HG02943 (cell line): Measurements from ENCODE around the gene SHCBP1L.
"Not testable (repeated sequence)": the region's sequence is repeated elsewhere in the genome, so short reads cannot be mapped to it uniquely, and the experiment has no call there.

Source experiments
- ATAC-seq: cut with Tn5 transposase; IDR thresholded peaks from one replicate; pipeline ENCODE4 v1.9.1; 2021; ENCODE audit warnings: mild to moderate bottlenecking, low read depth, moderate library complexity; ENCODE audit not compliant: unreplicated experiment

The SHCBP1L gene

DNA sequence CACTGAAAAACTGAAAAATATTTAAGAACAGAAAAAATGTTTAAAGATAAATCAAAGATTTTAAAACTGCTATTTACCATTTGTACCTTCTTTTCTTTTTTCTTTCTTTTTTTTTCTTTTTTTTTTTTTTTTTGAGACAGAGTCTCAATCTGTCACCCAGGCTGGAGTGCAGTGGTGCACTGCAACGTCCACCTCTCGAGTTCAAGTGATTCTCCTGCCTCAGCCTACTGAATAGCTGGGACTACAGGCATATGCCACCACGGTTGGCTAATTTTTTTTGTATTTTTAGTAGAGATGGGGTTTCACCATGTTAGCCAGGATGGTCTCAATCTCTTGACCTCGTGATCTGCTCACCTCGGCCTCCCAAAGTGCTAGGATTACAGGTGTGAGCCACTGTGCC lies 51.0 kb downstream of the SHCBP1L start:
- not testable (repeated sequence) for ATAC-seq

DNA sequence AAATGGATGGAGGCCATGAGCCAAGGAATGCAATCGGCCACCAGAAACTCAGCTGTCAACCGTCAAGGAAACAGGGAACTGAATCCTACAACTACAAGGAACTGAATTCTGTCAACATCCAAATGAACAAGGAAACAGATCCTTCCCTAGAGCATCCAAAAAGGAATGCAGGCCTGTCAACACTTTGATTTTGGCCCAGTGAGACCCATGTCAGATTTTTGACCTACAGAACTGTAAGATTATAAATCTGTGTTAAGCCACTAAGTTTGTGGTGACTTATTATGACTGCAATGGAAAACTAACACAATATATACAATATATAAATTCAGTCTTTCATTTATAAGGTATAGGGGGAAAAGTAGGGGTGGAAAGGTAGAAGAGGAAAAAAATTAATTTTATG lies 55.3 kb downstream of the SHCBP1L start:
- no peak for ATAC-seq

DNA sequence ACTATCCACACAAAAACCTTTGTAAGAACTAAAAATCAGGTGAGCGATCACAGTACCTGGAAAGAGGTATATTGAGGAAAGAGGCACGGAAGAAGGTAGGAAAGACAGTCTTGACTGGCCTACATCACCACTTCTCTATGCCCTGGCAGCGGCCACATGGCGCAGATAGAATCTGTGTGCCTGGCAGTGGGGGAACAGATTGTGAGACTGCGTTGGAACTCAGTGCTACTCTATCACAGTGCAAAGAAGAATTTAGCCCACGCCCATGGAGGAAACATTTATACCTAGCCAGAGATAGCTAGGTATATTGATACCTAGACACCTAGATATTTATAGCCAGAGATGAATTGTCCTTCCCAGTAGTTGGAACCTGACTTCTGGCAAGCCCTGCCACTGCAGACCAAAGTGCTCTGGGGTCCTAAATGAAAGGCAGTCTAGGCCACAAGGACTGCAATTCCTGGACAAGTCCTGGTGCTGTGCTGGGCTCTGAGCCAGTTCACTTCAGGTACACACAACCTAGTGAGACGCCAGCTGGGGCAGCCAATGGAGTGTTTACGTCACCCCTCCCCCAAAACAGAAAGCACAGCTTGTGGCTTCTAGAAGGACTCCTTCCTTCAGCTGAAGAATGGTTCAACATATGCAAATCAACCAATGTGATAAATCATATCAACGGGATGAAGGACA lies 61.9 kb downstream of the SHCBP1L start:
- ATAC-seq: no peak

DNA sequence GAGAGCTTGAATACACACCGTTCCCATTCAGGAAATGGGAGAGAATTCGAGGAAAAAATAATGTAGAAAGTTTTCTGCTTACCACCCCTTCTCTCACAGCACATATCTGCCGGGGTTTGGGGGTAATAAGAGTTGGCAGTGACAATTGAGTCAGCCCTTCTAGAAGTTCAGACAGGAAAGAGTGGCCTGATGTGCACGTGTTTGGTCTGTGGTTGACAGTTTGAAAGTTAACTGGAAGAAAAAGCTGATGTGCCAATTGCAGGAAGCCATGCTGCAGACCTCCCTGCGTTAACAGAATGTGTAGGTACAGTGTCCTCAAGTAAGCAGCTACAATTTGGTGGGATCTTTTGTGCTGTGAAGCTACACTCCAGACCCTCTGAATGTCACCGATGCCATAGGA lies 63.0 kb downstream of the SHCBP1L start:
- no peak for ATAC-seq

DNA sequence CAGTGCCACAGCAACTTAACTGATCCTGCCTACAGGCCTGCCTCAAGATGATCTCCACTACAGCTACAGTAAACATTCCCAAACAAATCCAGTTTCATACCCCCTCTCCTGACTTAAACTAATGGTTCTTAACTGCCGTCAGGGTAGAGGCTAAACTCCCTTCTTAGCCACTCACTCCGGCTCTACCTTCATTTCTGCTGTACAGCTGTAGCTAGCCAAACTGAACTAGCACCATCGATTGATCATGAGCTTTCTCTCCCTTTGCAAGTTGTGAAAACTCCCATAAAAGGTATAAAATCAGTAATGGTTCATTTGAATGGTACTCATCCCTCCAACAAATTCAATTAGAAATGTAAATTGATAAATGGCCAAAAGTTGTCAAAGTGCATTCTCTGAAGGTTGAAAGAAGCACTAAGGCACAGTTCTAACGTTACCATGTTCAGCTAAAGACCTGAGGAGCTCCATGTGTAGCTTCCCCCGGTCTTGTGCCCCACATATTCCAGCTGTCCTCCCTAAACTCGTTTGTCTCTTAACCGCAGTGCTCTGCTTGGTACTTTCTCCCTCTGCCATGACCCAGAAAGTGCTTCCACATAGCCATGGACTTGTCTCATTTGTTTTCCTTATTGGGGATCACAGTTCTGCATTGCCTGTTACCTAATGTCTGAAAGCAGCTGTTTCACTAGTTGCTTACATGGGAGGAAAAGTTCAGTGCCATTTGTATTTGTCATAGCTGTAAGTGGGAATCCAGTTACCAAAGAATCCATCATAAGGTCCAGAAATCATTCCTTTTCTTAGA lies 64.0 kb downstream of the SHCBP1L start:
- no peak for ATAC-seq

DNA sequence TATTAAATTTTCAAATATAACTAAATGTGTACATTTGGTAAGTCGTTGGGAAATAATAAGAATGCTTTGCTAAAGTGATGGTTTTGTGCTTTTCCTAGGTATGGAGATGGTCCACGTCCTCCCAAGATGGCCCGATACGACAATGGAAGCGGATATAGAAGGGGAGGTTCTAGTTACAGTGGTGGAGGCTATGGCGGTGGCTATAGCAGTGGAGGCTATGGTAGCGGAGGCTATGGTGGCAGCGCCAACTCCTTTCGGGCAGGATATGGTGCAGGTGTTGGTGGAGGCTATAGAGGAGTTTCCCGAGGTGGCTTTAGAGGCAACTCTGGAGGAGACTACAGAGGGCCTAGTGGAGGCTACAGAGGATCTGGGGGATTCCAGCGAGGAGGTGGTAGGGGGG lies 66.0 kb downstream of the SHCBP1L start:
- ATAC-seq: no peak

DNA sequence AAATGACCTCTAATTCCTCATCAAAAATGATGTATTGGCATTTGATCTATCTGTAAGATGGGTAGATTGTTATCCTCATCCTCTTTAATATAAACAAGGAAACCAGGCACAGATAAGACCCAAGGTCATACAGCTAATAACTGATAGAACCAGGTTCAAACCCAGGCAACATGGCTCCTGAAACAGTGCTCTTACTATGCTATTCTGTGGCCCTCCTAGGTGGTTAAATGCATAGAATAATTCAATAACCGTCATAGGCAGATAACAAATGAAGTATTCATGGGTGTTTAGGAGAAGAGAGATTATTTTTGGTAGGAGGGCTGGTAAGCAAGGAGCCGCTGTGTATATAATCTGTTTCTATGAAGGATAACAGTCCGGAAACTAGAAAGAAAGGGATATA lies 67.4 kb downstream of the SHCBP1L start:
- ATAC-seq: no peak

DNA sequence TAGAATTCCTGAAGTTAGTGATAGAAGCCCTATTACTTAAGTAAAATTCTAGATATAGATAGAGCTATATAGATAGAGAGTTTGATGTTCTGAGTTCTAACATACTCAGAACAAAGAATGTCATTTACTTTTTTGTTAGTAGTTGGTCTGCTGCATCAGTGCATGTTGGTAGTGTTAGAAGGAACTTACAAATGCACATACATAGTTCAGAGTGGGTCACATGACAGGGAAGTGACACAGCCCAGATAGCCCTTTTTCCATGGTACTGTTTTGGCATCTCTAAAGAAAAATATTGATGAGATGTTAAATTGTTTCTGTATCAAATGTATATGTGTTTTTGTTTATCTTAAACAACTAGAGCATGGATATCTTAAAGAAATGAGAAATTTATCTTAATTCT lies 68.1 kb downstream of the SHCBP1L start:
- no peak for ATAC-seq

DNA sequence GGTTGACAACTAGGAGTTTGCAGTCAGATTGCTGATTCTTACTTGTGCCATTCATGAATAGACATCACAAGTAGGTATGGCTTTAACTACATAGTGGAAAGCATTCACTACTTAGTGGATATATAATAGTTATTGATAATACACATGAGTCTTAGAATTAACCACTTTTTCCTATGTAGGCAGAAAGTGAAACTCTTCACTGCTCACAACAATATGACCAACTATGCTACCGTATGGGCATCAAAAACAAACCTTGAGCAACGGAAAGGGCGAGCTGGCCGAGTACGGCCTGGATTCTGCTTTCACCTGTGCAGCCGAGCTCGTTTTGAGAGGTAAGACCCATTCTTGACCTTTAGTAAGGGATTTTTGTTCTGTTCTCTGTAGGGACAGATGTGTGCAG lies 75.1 kb downstream of the SHCBP1L start:
- no peak for ATAC-seq

DNA sequence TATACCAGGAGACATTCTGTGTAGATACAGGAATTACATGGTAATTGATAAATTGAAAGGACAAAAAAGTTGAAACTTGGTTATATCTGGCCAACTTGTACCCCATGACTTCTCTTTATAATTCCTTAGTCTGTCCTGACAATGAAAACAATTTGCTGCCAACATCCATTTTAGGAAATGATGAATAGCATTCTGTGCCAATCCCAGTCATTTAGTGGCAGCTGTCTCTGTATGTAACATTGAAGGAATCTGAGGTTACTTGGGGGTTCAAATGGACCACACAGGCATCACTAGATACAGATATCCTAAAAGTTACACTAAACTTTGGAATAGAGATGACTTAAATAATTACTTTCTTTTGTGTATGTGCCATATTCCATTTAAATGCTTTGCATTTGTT lies 75.6 kb downstream of the SHCBP1L start:
- ATAC-seq: no peak

DNA sequence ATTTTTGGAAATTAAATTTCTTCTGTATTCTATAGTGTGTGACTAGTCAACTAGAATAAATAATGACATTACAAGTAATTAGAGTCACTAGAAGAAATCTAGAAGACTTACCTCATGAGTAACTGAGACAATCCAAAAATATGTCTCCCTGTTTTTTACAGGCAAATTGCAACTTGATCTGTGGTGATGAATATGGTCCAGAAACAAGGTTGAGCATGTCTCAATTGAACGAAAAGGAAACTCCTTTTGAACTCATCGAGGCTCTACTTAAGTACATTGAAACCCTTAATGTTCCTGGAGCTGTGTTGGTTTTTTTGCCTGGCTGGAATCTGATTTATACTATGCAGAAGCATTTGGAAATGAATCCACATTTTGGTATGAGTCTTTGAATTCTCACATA lies 77.1 kb downstream of the SHCBP1L start:
- ATAC-seq: no peak

DNA sequence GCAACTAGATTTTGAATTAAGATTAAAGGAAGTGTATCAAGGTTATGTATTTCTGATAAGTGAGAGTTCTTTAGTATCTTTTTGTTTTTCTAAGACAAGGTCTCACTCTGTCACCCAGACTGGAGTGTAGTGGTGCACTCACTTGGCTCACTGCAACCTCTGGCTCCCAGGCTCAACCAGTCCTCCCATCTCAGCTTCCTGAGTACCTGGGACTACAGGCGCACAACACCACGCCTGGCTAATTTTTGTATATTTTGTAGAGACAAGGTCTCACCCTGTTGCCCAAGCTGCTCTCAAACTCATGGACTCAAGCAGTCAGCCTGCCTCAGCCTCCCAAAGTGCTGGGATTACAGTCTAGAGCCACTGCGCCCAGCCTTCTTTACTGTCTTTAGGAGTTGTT lies 80.1 kb downstream of the SHCBP1L start:
- no peak for ATAC-seq

DNA sequence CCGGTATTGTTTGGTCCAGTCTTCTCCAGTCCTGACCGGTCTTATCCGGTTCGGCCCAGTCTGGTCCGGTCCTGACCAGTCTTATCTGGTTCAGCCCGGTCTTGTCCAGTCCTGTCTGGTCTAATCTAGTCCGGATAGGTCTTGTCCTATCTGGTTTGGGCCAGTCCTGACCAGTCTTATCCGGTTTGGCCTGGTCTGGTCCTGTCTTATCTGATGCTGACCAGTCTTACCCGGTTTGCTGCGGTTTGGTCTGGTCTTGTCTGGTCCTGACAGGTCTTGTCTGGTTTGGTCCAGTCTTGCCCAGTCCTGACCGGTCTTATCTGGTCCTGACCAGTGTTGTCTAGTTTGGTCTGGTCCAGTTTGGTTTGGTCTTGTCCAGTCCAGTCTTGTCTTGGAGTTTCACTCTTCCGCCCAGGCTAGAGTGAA lies 83.7 kb downstream of the SHCBP1L start:
- ATAC-seq: no peak

DNA sequence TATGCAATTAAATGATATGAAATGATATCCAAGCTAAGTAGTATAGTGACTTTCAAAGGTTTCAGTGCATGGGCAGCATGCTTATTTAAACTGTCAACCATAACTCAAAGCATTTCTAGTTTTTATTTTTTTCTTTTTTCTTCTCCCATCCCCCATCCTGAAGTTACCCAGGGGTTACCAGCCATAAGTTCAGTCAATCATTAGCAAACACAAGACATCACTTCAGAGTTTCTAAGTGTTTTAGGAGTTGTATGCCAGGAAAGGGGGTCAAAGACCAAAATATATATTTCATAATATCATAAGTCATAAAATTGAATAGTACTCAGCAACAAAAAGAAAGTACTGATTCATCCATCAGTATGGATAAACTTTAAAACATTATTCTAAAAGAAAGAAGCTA lies 85.1 kb downstream of the SHCBP1L start:
- no peak for ATAC-seq

DNA sequence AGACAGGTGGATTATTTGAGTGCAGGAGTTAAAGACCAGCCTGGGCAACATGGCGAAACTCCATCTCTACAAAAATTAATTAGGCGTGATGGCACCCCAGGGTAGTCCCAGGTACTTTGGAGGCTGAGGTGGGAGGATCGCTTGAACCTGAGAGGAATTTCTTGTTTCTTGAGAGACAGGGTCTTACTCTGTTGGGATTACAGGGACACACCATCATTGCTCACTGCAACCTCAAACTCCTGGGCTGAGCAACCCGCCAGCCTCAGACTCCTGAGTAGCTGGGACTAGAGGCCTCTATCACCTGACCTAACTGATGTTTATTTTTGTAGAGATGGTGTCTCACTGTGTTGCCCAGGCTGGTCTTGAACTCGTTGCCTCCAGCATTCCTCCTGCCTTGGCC lies 89.0 kb downstream of the SHCBP1L start:
- no peak for ATAC-seq

DNA sequence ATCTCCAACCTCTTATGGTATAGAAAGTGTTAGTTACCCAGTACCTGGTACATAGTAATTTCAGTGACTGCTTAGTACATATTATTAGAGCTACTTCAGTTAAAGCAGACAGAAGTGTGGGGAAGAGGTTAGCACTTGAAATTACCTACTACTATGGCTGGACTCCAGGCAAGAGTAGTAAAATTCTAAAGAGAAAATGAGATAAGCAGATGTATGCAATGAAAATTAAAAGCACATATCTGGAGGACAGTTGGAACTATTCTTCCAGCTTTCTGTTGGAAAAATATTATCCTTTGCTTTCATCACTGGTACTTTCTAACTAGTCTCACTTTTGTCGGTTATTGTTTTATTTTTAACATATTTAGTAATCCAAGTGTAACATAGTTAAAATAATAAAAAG lies 90.1 kb downstream of the SHCBP1L start:
- ATAC-seq: no peak

DNA sequence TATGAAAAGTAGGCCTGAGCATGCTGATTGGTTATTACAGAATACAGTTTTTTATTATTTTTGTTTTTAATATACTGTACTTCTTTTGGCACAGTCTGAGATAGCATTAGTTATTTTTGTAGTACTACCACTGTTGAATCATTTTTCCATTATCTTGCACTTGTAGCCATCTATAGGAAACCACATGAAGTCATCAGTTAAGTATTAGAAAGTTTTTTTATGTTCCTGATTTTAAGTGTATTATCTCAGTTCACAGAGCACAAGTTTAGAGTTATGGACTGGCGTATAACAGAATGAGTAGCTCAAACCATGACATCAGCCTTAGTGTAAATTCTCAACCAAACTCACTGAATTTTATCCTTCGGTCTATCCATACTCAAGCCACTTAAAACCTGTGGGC lies 91.0 kb downstream of the SHCBP1L start:
- ATAC-seq: no peak

DNA sequence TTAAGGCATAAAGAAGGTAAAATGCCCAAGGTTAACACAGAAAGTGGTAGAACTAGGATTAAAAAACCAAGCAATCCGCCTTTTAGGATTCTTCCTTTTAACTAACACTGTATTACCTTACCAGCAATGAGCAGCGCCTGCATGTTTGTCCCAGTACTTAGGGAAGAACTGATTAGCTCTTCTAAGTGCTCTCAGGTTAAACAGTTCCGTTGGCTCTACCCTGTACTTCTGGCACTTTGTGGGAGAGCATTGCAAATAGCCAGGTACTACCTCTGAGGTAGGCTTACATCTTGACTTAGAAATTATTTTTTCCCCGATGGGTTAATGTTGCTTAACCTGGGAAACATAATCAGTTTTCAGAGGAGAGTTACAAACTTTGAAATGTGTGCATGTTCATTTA lies 92.3 kb downstream of the SHCBP1L start:
- ATAC-seq: no peak

DNA sequence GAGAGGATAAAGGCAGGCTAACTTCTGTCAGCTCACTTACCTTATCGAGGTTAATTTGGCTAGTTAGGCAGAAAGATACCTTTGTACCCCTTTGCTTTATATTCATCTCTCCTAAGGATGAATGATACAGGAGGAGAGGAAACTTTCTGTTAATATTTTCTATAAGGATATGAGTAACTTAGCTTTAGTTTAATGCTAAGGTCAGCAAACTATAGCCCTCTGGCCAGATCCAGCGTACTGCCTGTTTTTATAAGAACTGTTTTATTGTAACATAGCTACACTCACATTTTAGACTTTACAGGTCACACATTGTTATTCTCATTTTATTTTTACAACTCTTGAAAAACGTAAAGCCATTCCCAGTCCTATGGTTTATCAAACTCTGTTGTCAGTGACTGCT lies 95.8 kb downstream of the SHCBP1L start:
- no peak for ATAC-seq

DNA sequence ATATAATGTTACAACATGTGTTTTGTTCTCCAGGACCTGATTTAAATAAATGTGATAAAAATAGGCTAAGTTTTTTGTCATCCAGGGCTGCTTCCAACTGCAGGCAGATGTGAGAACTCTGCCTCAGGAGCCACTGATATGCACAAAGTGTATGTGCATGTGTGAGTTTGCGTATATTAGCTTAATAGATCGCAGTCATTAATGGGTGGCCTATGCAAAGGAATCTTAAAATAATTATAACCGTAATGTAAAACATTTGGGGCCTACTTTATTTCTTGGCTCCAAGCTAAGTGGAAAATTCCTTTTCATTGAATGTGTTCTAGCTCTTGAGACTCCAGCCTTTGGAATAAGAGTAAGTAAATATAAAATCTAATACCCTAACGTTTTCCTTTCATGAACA lies 97.1 kb downstream of the SHCBP1L start:
- no peak for ATAC-seq

DNA sequence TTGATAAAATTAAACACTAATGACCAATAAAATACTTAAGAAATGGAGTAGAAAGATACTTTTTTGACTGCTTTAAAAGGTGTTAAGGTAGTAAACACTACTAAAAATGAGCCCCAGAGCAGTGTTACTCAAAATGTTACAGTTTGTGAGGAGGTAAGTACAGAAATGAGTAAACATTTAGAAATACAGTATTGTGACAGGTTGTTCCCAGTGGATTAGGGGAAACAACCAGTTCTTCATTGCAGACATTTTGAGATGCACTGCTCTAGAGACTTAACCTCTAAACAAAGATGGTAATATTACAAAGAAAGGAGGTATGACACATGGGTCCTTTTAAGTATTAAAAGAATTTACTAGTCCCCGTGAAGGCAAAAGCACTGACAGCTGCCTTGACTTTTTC lies 101.1 kb downstream of the SHCBP1L start:
- ATAC-seq: no peak

DNA sequence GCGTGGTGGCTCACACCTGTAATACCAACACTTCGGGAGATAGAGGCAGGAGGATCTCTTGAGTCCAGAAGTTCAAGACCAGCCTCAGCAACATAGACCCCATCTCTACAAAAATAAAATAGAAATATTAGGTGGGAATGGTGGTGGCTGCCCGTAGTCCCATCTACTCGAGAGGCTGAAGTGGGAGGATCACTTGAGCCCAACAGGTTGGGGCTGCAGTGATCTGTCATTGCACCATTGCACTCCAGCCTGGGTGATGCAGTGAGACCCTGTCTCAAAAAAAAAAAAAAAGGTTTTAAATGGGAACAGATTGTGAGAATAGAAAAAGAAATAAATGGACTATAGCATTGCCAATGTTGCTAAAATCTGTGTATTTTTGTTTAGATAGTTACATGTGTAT lies 102.6 kb downstream of the SHCBP1L start:
- ATAC-seq: no peak
